B cell (primary cell): ENCODE measurements around the gene ANK3. TPM values are rescaled to one million over a fixed set of nuclear protein-coding genes. Genes with fewer than 3 reads are reported as not detected.

Experiments used
- ATAC-seq: fragments of 200-7000 bp; cut with Tn5 transposase; one replicate; pipeline ENCODE4 v1.10.0; 2021; ENCODE audit warnings: low read depth, mild to moderate bottlenecking, moderate number of reproducible peaks, moderate library complexity
- CTCF ChIA-PET: fragments of 350-600 bp; sonication (Branson Sonifier 250); formaldehyde crosslinking; loops from one replicate; lab custom pipeline; 2021; ENCODE audit warnings: antibody characterized with exemption, inconsistent platforms; lab: Charles Lee
- POLR2A ChIA-PET: fragments of 350-600 bp; sonication (Branson Sonifier 250); formaldehyde crosslinking; loops from one replicate; lab custom pipeline; 2021; ENCODE audit warnings: antibody characterized with exemption; lab: Charles Lee
- DNase-seq: peaks from one replicate; pipeline ENCODE4 v3.0.0; 2013
- H2AFZ ChIP-seq: 2 replicates; pipeline ENCODE4 v1.6.1; 2012; ENCODE audit warnings: mild to moderate bottlenecking, low read depth, low read length; ENCODE audit not compliant: insufficient read depth, poor library complexity, severe bottlenecking
- H3K27ac ChIP-seq, 2 donors: 1 replicate in 1 of 2; 2 replicates in 1 of 2; pipeline ENCODE4 v1.5.1; 2012 to 2013; ENCODE audit warnings: low read length in 2 of 2, mild to moderate bottlenecking in 2 of 2, moderate library complexity in 1 of 2
- H3K27me3 ChIP-seq, 4 experiments: fragments of 200-600 bp in 1 of 4; sonication (generic) in 1 of 4; replicated peaks in 1 of 4; 1 replicate in 2 of 4; 2 replicates in 2 of 4; pipeline versions ENCODE4 v1.6.1 to v1.7.0; 2013 to 2016; ENCODE audit warnings: low read length in 3 of 4, mild to moderate bottlenecking in 2 of 4, mixed read lengths in 1 of 4, moderate library complexity in 1 of 4; ENCODE audit not compliant: insufficient read depth in 4 of 4, control insufficient read depth in 3 of 4; ENCODE audit errors: control extremely low read depth in 1 of 4
- H3K36me3 ChIP-seq, 2 experiments: replicated peaks in 1 of 2; 1 replicate in 1 of 2; 2 replicates in 1 of 2; pipeline versions ENCODE4 v1.6.1 to v1.7.1; 2013; ENCODE audit warnings: low read length in 1 of 2; ENCODE audit not compliant: insufficient read depth in 2 of 2, control insufficient read depth in 1 of 2; ENCODE audit errors: control extremely low read depth in 1 of 2, extremely low read depth in 1 of 2
- H3K4me1 ChIP-seq, 2 donors: fragments of 200-600 bp in 1 of 2; sonication (generic) in 1 of 2; 1 replicate in 1 of 2; 2 replicates in 1 of 2; pipeline versions ENCODE4 v1.5.1 to v1.6.1; 2013 to 2017; ENCODE audit warnings: low read length in 2 of 2; ENCODE audit not compliant: control insufficient read depth in 2 of 2, insufficient read depth in 2 of 2
- H3K4me2 ChIP-seq: replicated peaks from 2 replicates; pipeline ENCODE3; 2012; ENCODE audit warnings: mild to moderate bottlenecking, low read depth, low read length; ENCODE audit not compliant: poor library complexity, severe bottlenecking
- H3K4me3 ChIP-seq, 5 experiments: fragments of 200-600 bp in 1 of 5; sonication (generic) in 1 of 5; 1 replicate in 3 of 5; 2 replicates in 2 of 5; pipeline versions ENCODE4 v1.5.1 to v1.7.0; 2011 to 2016; ENCODE audit warnings: low read length in 4 of 5, mild to moderate bottlenecking in 4 of 5, low read depth in 2 of 5, control low read depth in 1 of 5, moderate library complexity in 1 of 5; ENCODE audit not compliant: insufficient read depth in 1 of 5; ENCODE audit errors: control extremely low read depth in 1 of 5, extremely low read depth in 1 of 5
- H3K79me2 ChIP-seq: fragments of 200-600 bp; sonication (generic); one replicate; pipeline ENCODE4 v1.6.0; 2016; ENCODE audit warnings: low read length; ENCODE audit not compliant: control insufficient read depth, insufficient read depth
- H3K9ac ChIP-seq: fragments of 200-600 bp; sonication (generic); 2 replicates; pipeline ENCODE4 v1.6.1; 2017; ENCODE audit warnings: mild to moderate bottlenecking, low read length, moderate library complexity
- H3K9me3 ChIP-seq, 3 donors: one replicate each; pipeline versions ENCODE4 v1.6.1 to v1.7.1; 2013; ENCODE audit warnings: low read length in 2 of 3; ENCODE audit not compliant: control insufficient read depth in 2 of 3, insufficient read depth in 1 of 3; ENCODE audit errors: control extremely low read depth in 1 of 3
- H4K20me1 ChIP-seq: 2 replicates; pipeline ENCODE4 v1.6.0; 2012; ENCODE audit warnings: mild to moderate bottlenecking, low read length; ENCODE audit not compliant: insufficient read depth, control insufficient read depth, poor library complexity, severe bottlenecking
- H3K27ac Mint-ChIP-seq: one replicate; pipeline ENCODE4 v1.8.0; 2021; ENCODE audit warnings: mixed read lengths
- H3K27me3 Mint-ChIP-seq: one replicate; pipeline ENCODE4 v1.8.0; 2021; ENCODE audit warnings: mixed read lengths
- H3K4me1 Mint-ChIP-seq: one replicate; pipeline ENCODE4 v1.8.0; 2021; ENCODE audit warnings: mixed read lengths
- H3K4me3 Mint-ChIP-seq: one replicate; pipeline ENCODE4 v1.8.0; 2021; ENCODE audit warnings: mixed read lengths
- H3K9me3 Mint-ChIP-seq: one replicate; pipeline ENCODE4 v1.8.0; 2022; ENCODE audit warnings: mixed read lengths; ENCODE audit not compliant: insufficient read depth
- CTCF ChIP-seq: fragments of 200-600 bp; IDR thresholded peaks from one replicate; pipeline ENCODE4 v1.8.0; 2022; ENCODE audit warnings: antibody characterized with exemption, mild to moderate bottlenecking
- EZH2 ChIP-seq: IDR thresholded peaks from 2 replicates; pipeline ENCODE4 v1.6.1; 2012; ENCODE audit warnings: borderline replicate concordance, low read depth, mild to moderate bottlenecking, moderate library complexity, low read length; ENCODE audit not compliant: insufficient read depth, poor library complexity, severe bottlenecking
- WGBS: methylation state at CpG from one replicate; pipeline ENCODE4 v1.1.5; 2013; ENCODE audit warnings: missing lambda C conversion rate; ENCODE audit not compliant: insufficient coverage; 5-methylcytosine and 5-hydroxymethylcytosine counted together
- intact Hi-C: fragments of 100-400 bp; cut with micrococcal nuclease; formaldehyde crosslinking; loops from one replicate; pipeline ENCODE4 v1.10.0; 2022
- polyA plus RNA-seq: library from polyadenylated mRNA; depleted of rRNA; stranded (reverse); fragments of >200 nt; gene quantifications from 2 replicates; pipeline ENCODE4 v1.2.3, GENCODE V29; 2012
- total RNA-seq, 2 donors: library from RNA; stranded (reverse); fragments of 120-200 nt in 1 of 2; gene quantifications; 1 replicate in 1 of 2; 2 replicates in 1 of 2; pipeline versions ENCODE4 v1.2.3 to v1.2.4, GENCODE V29; 2013 to 2022

Gene ANK3
- total and polyA plus RNA-seq, 2 donors (not counting 1 experiment from before 2014, with no cell fraction given) = 4.9 to 21.6 TPM

GRCh38 chr10:60137292-60137992, 252.2 kb downstream of the ANK3 start:
- Histone ChIP-seq H3K9me3 (no peaks in the 10 kb centered on the region), H4K20me1 (no peaks in the 10 kb centered on the region), H3K4me3 (no peak overlapping the region), H3K36me3 (no peaks in the 10 kb centered on the region), H3K9ac (no peak overlapping the region), H3K4me1 (peaks cover 0 to 6% of the 10 kb centered on the region in 2 donors), H2AFZ (no peak overlapping the region), H3K27me3 (no peaks in the 10 kb centered on the region), H3K79me2 (no peaks in the 10 kb centered on the region), H3K4me2 (no peak overlapping the region), H3K27ac (no peak overlapping the region)
- intact Hi-C loops = no loop called here
- no peak for DNase-seq
- CTCF ChIA-PET = interaction anchor here (2.4 kb wide), 1 partner anchor 23 kb away, joined by 7 read pairs; no protein-coding TSS in a partner anchor
- POLR2A ChIA-PET = no interaction called here
- no peak for ATAC-seq
- Mint-ChIP-seq H3K27me3 (no peaks in the 10 kb centered on the region), H3K27ac (no peak overlapping the region), H3K9me3 (no peaks in the 10 kb centered on the region), H3K4me1 (peaks cover 11% of the 10 kb centered on the region), H3K4me3 (no peak overlapping the region)
- no peak for TF ChIP-seq CTCF
- TF ChIP-seq EZH2 = no peak
- WGBS = no CpG with 5 or more reads among the region's 2 CpGs

GRCh38 chr10:60135020-60135419, 254.7 kb downstream of the ANK3 start:
- H2AFZ ChIP-seq = no peak overlapping the region
- no peaks in the 10 kb centered on the region for H3K9me3 Mint-ChIP-seq
- peak; percentile 14 for ATAC-seq

More at GRCh38 chr10:60135020-60135419, 254.7 kb downstream of the ANK3 start:
- H3K4me3 ChIP-seq = no peak overlapping the region
- no peaks in the 10 kb centered on the region for H3K36me3 ChIP-seq
- H4K20me1 ChIP-seq = no peaks in the 10 kb centered on the region
- WGBS = 60% methylated on average over 1 of the region's 3 CpGs
- peak; percentile 38 for DNase-seq
- ChIA-PET POLR2A (no interaction called here), CTCF (interaction anchor here (0.8 to 0.9 kb wide), 2 partner anchors 20 to 515 kb away, joined by 3 read pairs; no protein-coding TSS in a partner anchor)
- intact Hi-C loops = no loop called here
- no peaks in the 10 kb centered on the region for H3K79me2 ChIP-seq
- H3K27me3 Mint-ChIP-seq = no peaks in the 10 kb centered on the region
- H3K4me2 ChIP-seq = no peak overlapping the region
- no peak overlapping the region for H3K9ac ChIP-seq
- no peaks in the 10 kb centered on the region for H3K9me3 ChIP-seq
- H3K4me3 Mint-ChIP-seq = no peak overlapping the region
- no peaks in the 10 kb centered on the region for H3K27me3 ChIP-seq
- peaks cover 13% of the 10 kb centered on the region for H3K4me1 Mint-ChIP-seq
- H3K27ac ChIP-seq = no peak overlapping the region
- H3K4me1 ChIP-seq = peaks cover 0 to 6% of the 10 kb centered on the region in 2 donors
- TF ChIP-seq CTCF (no peak), EZH2 (no peak)
- H3K27ac Mint-ChIP-seq = no peak overlapping the region
